ENCODE results near the gene TMEM131. TPM values are rescaled to one million over a fixed set of nuclear protein-coding genes. Genes with fewer than 3 reads are reported as not detected.

Gene TMEM131
- total and polyA plus RNA-seq, 2 of the 8 experiments (the other 6 are each of a cell fraction or from before 2014, with no cell fraction given), result 9.7 to 22.9 TPM

GRCh38 chr2:97908208-97908676 lies 87.5 kb downstream of the TMEM131 start:
- no peaks in the 10 kb centered on the region; the same call in 1 of the 2 replicates for H3K79me1 ChIP-seq (ENCODE audit: low read depth, low read length)
- no peak overlapping the region for H2BK20ac ChIP-seq (ENCODE audit: low read length)
- ChIA-PET POLR2A (ENCODE audit: partially characterized antibody) (interaction anchor here (0.8 kb wide), 1 partner anchor 8 kb away, joined by 3 read pairs; no protein-coding TSS in a partner anchor), CTCF (ENCODE audit: partially characterized antibody) (interaction anchor here (0.6 kb wide), 2 partner anchors 99 to 110 kb away, joined by 3 read pairs; no protein-coding TSS in a partner anchor)
- H2BK15ac ChIP-seq (ENCODE audit: low read length), result no peak overlapping the region
- H3K14ac ChIP-seq (ENCODE audit: insufficient read length), result no peak overlapping the region
- no peaks in the 10 kb centered on the region; a peak in 1 of 7 replicates for H3K27me3 ChIP-seq (replicated peaks in 1 of 4; ENCODE audit: control insufficient read depth in 3 of 4, extremely low read depth in 1 of 4, insufficient read depth in 3 of 4, low read length in 3 of 4)
- no peak overlapping the region for H4K91ac ChIP-seq (replicated peaks; ENCODE audit: insufficient read length, low read length)
- no peak overlapping the region for H4K8ac ChIP-seq (ENCODE audit: extremely low read depth, insufficient read depth, low read length)
- no peak overlapping the region for H3K4me2 ChIP-seq (ENCODE audit: insufficient read depth in 1 of 2, low read depth in 2 of 2, low read length in 2 of 2)
- H2BK120ac ChIP-seq (replicated peaks; ENCODE audit: low read depth, low read length), result no peak overlapping the region
- no peak overlapping the region for H2BK5ac ChIP-seq (ENCODE audit: low read depth, low read length)
- FAIRE-seq (no peak), DNase-seq (ENCODE audit: low read depth in 1 of 2, low spot score in 2 of 2) (no peak)
- H2BK12ac ChIP-seq (ENCODE audit: low read depth, low read length), result no peak overlapping the region
- no peak overlapping the region for H3K4ac ChIP-seq (replicated peaks; ENCODE audit: insufficient read length, low read depth, low read length)
- H3K23ac ChIP-seq (ENCODE audit: insufficient read length), result no peak overlapping the region
- H3K23me2 ChIP-seq (ENCODE audit: low read depth, low read length), result no peaks in the 10 kb centered on the region
- no peaks in the 10 kb centered on the region for H3K9me3 ChIP-seq (ENCODE audit: insufficient read depth in 2 of 2, low read depth in 1 of 2, low read length in 1 of 2)
- no peak overlapping the region for H4K5ac ChIP-seq (ENCODE audit: insufficient read length, low read depth, low read length)
- H3K18ac ChIP-seq (ENCODE audit: extremely low read depth, low read length), result no peak overlapping the region
- H3K36me3 ChIP-seq (ENCODE audit: control insufficient read depth in 2 of 4, insufficient read depth in 4 of 4, low read length in 3 of 4), result no peaks in the 10 kb centered on the region
- no peak overlapping the region for H3K4me3 ChIP-seq (ENCODE audit: extremely low read depth in 1 of 4, insufficient read depth in 2 of 4, low read depth in 3 of 4, low read length in 4 of 4)
- no peaks in the 10 kb centered on the region for H4K20me1 ChIP-seq (replicated peaks in 1 of 2; ENCODE audit: control insufficient read depth in 1 of 2, insufficient read depth in 2 of 2, low read length in 2 of 2)
- H3K4me1 ChIP-seq (replicated peaks in 1 of 4; ENCODE audit: control insufficient read depth in 3 of 4, insufficient read depth in 4 of 4, low read length in 3 of 4), result no peaks in the 10 kb centered on the region
- H2AFZ ChIP-seq (ENCODE audit: low read length), result no peak overlapping the region
- no peak overlapping the region for H2AK5ac ChIP-seq (ENCODE audit: low read depth, low read length)
- H3K27ac ChIP-seq (ENCODE audit: low read depth, low read length), result no peak overlapping the region
- no peak overlapping the region for H3K9ac ChIP-seq (replicated peaks in 1 of 4; ENCODE audit: extremely low read depth in 1 of 4, low read depth in 3 of 4, low read length in 3 of 4)
- 91% methylated on average over 6 of the region's 6 CpGs; no CpG with 5 or more reads in 1 of the 2 experiments for WGBS, 2 experiments (ENCODE audit: extremely low coverage in 1 of 2, insufficient coverage in 1 of 2, insufficient read length in 1 of 2, insufficient replicate concordance in 2 of 2, low coverage in 1 of 2, low lambda C conversion rate in 2 of 2, missing lambda C conversion rate in 1 of 2)
- H3K79me2 ChIP-seq (ENCODE audit: control insufficient read depth in 1 of 2, insufficient read depth in 2 of 2, low read length in 2 of 2), result no peaks in the 10 kb centered on the region
- H3K56ac ChIP-seq (replicated peaks; ENCODE audit: insufficient read length, low read depth, low read length), result no peak overlapping the region
- TF ChIP-seq TBP (IDR thresholded peaks at IDR 0.05; ENCODE audit: low read depth, low read length) (no peak), CBX5 (IDR thresholded peaks at IDR 0.05; ENCODE audit: low read depth, low read length) (no peak), SP4 (IDR thresholded peaks at IDR 0.05; ENCODE audit: low read length) (no peak), GTF2F1 (IDR thresholded peaks at IDR 0.05; ENCODE audit: borderline replicate concordance, low read depth, low read length) (no peak), EZH2 (IDR thresholded peaks at IDR 0.05; ENCODE audit: low read depth, low read length, severe bottlenecking) (no peak), JUN (IDR thresholded peaks at IDR 0.05; ENCODE audit: low read depth, low read length) (no peak), CEBPB (IDR thresholded peaks at IDR 0.05; ENCODE audit: low read depth, low read length) (no peak), CHD1 (IDR thresholded peaks at IDR 0.05; ENCODE audit: low read depth, low read length) (no peak), POU5F1 (IDR thresholded peaks at IDR 0.05; ENCODE audit: low read depth, low read length) (no peak), PHF8 (conservative IDR thresholded peaks at IDR 0.05; ENCODE audit: low read depth, low read length) (no peak)
- TF ChIP-seq, protein P1, sequence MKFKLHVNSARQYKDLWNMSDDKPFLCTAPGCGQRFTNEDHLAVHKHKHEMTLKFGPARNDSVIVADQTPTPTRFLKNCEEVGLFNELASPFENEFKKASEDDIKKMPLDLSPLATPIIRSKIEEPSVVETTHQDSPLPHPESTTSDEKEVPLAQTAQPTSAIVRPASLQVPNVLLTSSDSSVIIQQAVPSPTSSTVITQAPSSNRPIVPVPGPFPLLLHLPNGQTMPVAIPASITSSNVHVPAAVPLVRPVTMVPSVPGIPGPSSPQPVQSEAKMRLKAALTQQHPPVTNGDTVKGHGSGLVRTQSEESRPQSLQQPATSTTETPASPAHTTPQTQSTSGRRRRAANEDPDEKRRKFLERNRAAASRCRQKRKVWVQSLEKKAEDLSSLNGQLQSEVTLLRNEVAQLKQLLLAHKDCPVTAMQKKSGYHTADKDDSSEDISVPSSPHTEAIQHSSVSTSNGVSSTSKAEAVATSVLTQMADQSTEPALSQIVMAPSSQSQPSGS (IDR thresholded peaks at IDR 0.05; ENCODE audit: low read length), result no peak
- TF ChIP-seq, protein P2, sequence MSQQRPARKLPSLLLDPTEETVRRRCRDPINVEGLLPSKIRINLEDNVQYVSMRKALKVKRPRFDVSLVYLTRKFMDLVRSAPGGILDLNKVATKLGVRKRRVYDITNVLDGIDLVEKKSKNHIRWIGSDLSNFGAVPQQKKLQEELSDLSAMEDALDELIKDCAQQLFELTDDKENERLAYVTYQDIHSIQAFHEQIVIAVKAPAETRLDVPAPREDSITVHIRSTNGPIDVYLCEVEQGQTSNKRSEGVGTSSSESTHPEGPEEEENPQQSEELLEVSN (IDR thresholded peaks at IDR 0.05), result no peak

All from H1 (cell line).